ENCODE measurements around the gene NSD2. TPM values are rescaled to one million over a fixed set of nuclear protein-coding genes. Genes with fewer than 3 reads are reported as not detected.
"Not testable (repeated sequence)": the region's sequence is repeated elsewhere in the genome, so short reads cannot be mapped to it uniquely, and the experiment has no call there.

The NSD2 gene
- polyA plus RNA-seq, 1 donor: 103 TPM

DNA sequence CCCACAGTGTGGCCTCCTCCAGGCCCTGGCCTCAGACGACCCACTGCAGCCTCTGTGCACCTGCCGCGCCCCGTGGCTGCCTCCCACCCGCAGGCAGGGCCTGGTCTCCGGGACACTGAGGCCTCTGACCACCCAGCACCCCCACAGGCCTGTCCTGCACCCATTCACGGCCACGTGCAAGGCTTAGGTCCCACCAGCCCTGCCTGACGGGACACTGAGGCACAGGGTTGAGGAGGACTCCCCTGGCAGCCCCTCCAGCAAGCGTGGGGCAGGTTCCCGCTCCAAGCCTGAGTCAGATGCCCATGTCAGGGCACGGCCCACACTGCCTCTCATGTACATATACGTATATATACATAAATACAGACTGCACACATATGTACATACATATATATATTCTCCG is 114.1 kb downstream of the NSD2 start:
- DNase-seq: no peak

- DNase-seq: no peak
Observed at GRCh38 chr4:1985780-1986577, 114.8 kb downstream of the NSD2 start.

- no peak for DNase-seq
Observed at GRCh38 chr4:1986578-1987210, 115.5 kb downstream of the NSD2 start.

DNA sequence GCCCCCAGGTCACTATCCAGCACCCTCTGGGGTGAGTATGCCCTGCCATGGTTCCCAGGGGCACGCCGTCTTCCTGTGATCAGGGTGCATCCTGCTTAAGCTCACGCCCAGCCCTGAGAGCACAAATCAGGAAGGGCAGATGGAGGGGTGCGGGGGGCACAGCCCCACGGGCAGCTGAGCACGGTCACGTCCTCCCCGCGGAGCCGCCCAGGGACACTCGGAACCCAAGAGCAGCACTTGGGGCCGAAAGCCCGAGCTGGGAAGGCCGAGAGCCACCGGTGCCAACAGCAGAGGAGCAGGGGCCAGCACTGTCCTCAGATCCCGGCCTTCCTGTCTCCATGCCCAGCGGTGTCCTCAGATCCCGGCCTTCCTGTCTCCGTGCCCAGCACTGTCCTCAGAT is 116.1 kb downstream of the NSD2 start:
- no peak for DNase-seq

GRCh38 chr4:1987721-1988326 is 116.6 kb downstream of the NSD2 start:
- DNase-seq: no peak

DNA sequence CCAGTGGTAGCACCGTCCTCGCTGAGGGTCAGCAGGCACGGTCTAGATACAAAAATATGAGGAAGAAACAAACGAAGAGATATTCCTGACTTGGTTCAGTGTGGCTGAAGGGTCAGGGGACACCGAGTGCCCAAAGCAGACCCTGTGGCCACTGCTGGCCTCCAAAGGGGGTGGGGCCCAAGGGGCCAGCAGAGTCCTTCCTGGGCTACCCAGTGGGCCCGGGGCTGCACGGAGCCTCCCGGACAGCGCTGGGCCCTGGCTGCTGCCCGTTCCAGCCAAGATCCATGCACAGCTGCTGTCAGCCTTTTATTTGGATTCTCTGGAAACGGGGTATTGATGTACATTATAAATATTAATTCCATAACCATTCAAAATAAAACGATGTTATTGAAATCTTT is 117.1 kb downstream of the NSD2 start:
- DNase-seq: no peak

DNA sequence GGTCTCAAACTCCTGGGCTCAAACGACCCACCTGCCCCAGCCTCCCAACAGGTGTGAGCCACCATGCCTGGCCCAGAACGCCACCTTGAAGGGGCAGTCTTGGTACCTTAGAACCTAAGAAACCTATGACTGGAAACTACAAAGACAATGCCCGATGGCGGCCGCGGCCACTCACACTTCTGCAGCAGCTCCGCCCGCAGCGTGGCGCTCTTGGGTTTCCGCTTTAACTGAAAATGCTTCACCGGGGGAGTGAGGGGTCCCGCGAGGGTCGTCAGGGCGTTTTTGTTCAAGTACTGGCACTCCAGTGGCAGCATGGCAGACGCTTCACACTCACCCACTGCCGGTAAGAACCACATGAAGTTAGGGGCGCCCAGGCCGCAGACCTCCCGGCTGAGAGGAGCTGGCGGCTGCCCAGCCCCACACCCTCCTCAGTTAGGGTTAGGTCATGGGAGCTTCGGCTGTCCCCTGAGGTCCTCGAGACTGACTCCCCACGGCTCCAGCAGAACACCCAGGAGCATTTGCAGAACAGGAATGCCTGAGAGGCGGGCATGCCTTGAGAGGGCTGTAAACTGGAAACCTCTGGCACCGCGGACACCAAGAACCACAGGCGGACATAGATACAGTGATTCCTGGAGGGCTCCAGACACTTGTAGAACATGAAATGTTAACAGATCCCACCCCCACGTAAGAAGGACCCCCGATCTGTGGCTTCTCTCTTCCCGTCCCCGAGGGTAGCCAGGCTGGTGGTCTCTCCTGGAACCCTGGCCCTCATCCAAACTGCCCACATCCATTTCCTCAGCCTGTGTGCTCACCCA is 118.5 kb downstream of the NSD2 start:
- no peak for DNase-seq

DNA sequence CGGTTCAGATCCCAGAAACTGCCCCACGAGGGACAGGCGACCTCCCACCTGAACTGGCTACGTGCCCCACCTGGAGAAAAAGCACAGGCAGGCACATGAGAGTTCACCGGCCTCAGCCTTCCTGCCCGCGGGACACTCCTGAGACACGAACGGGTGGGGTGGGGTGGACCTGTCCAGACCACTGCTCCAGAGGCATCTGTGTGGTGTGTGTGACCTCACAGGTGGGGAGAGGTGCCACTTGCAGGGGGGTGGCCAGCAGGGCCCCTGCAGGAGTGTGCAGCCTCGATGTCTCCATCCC is 119.1 kb downstream of the NSD2 start:
- no peak for DNase-seq

GRCh38 chr4:1990676-1991075 is 119.5 kb downstream of the NSD2 start:
- no peak for DNase-seq

DNA sequence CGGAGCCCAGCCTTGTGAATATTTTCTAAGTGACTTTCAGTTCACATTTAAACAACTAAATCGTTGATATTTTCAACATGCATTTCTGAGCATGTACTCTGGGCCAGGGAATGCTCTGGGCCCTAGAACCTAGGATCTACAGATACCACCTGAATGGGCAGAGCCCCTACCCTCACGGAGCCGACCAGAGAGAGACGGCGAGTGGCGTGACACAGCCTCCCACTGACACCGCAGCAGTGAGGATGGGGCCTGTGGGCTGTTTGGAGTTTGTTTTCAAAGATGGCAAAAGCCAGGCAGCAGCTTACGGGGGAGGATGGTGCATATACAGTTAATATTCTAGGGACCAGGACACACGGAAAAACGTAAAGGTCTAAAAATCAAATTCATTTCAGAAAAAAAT is 119.9 kb downstream of the NSD2 start:
- DNase-seq: no peak

DNA sequence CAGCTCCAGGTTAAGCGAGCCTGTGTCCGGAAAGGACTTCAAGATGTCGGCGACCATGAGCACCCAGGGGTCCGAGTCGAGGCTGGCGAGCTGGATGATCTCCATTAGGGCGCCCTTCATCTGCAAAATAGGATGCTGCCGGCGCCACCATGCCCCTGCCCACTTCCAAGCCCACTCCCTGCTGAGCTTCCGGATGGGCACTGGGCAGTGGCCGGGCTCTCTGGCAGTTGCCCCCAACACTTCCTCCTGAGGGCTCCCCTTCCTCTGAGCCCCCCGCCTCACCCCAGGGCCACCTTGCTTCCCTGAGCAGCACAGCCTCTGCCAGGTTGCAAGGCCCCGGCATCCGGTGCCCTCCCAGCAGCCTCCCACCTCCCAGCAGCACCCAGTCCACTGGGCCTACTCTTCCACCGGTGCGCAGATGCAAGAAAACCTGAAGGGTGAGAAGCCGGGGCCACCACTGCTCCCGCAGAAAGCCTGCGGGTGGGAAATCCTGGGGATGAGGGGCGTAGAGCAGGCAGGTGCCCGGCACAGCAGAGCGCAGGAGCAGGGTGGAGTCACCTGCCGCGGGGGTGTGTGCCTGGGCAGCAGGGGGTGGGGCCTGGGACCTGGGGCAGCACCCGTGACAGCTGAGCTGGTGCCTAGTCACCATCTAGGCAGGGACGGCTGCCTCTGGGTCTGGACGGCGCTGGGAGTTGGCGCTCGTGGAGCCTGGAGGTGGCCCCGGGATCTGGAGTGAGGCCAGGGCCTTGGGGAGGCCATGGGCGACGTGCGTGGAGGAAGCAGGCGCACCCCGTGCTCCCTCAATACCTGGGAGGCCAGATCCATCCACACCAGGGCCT is 120.6 kb downstream of the NSD2 start:
- DNase-seq: peak; percentile 3

- DNase-seq: no peak
Observed at GRCh38 chr4:1992468-1993168, 121.4 kb downstream of the NSD2 start.

- DNase-seq: no peak
Observed at GRCh38 chr4:1993169-1993516, 122.0 kb downstream of the NSD2 start.

- DNase-seq: not testable (repeated sequence)
Observed at GRCh38 chr4:1993718-1994516, 122.7 kb downstream of the NSD2 start.

- DNase-seq: no peak
Observed at GRCh38 chr4:1994938-1995337, 123.7 kb downstream of the NSD2 start.

DNA sequence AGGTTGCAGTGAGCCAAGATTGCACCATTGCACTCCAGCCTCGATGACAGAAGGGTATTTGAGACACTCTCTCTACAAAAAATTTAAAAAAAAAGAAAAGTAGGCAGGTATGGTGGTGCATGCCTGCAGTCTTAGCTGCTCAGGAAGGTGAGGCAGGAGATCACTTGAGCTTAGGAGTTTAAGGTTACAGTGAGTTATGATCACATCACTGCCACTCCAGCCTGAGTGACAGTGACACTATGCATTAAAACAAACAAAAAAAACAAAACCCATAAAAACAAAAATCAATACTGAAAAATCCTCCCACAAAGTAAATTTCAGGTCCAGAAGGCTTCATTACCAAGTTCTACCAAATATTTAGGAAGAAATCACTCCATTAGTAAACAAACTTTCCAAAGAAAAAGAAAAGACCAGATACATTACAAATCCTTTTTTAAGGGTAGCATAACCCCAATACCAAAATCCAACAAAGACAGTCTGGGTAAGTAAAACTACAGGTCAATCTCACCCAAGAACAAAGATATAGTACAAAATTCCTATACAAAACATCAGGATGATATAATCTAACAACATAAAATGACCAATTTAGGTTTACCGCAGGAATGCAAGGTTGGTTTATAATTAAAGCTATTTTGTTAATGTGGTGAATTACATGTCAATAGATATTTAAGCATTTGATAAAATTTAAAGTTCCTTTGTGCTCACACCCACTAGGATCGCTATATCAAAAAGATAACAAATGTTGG is 125.8 kb downstream of the NSD2 start:
- DNase-seq: no peak

DNA sequence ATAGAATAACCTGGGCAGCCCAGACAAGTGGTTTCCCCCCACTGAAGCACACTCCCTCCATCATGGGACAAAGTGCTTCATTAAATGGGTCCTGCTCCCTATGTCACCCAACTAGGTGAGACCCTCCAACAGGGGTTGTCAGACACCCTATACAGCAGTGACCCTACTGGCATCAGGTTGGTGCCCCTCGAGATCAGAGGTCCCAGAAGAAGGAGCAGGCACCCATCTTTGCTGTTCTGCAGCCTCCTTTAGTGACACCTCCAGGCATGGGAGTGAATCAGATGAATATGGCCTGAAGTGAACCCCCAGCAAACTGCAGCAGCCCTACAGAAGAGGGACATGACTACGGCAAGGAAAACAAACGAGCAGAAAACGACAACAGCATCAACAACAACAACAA is 126.5 kb downstream of the NSD2 start:
- DNase-seq: no peak

DNA sequence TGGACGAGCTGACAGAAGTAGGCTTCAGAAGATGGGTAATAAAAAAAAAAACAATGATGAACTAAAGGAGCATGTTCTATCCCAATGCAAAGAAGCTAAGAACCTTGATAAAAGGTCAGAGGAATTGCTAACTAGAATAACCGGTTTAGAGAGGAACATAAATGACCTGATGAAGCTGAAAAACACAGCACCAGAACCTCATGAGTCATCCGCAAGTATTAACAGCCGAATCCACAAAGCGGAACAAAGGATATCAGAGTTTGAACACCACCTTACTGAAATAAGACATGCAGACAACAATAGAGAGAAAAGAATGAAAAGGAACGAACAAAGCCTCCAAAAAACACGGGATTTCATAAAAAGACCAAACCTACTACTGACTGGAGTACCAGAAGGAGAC is 127.1 kb downstream of the NSD2 start:
- no peak for DNase-seq

- DNase-seq: not testable (repeated sequence)
Observed at GRCh38 chr4:1999308-1999707, 128.1 kb downstream of the NSD2 start.

DNA sequence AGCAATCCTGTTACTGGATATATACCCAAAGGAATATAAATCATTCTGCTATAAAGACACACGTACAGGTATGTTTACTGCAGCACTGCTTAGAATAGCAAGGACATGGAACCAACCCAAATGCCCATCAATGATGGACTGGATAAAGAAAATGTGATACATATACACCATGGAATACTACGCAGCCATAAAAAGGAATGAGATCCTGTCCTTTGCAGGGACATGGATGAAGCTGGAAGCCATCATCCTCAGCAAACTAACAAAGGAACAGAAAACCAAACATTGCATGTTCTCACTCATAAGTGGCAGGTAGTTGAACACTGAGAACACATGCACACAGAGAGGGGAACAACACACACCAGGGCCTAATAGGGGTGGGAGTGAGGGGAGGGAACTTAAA is 132.2 kb downstream of the NSD2 start:
- DNase-seq: not testable (repeated sequence)

Measured in left kidney (tissue), 2 donors.